ENCODE measurements around the gene IFNA7. TPM values are rescaled to one million over a fixed set of nuclear protein-coding genes. Genes with fewer than 3 reads are reported as not detected.
"Not testable (repeated sequence)": the region's sequence is repeated elsewhere in the genome, so short reads cannot be mapped to it uniquely, and the experiment has no call there.

IFNA7 gene
- total and polyA plus RNA-seq, 10 of the 15 experiments (the other 5 are each of a cell fraction or from before 2014, with no cell fraction given) = not detected

- no peaks in the 10 kb centered on the region for H4K20me1 ChIP-seq (ENCODE audit: control insufficient read depth, insufficient read depth)
- H3K4me1 ChIP-seq (ENCODE audit: control insufficient read depth, insufficient read depth, low read length) = no peaks in the 10 kb centered on the region
- H3K27ac ChIP-seq (ENCODE audit: control insufficient read depth, insufficient read depth) = no peak overlapping the region
- no peaks in the 10 kb centered on the region; a peak in 1 of 4 replicates for H3K27me3 ChIP-seq (replicated peaks in 1 of 2; ENCODE audit: control insufficient read depth in 2 of 2, insufficient read depth in 2 of 2, low read length in 1 of 2)
- TF ChIP-seq TCF3 (IDR thresholded peaks at IDR 0.05; ENCODE audit: borderline replicate concordance, insufficient read depth, low read depth, low read length) (no peak), RB1 (IDR thresholded peaks at IDR 0.05; ENCODE audit: borderline replicate concordance) (no peak), BCL3 (IDR thresholded peaks at IDR 0.05; ENCODE audit: borderline replicate concordance, insufficient read depth, low read depth, low read length, poor library complexity, severe bottlenecking) (no peak), BCL11A (IDR thresholded peaks at IDR 0.05; ENCODE audit: low read depth, low read length) (no peak), BMI1 (IDR thresholded peaks at IDR 0.05; ENCODE audit: borderline replicate concordance) (no peak), SREBF2 (IDR thresholded peaks at IDR 0.05; ENCODE audit: low read length) (no peak)
- TF ChIP-seq, protein P1, sequence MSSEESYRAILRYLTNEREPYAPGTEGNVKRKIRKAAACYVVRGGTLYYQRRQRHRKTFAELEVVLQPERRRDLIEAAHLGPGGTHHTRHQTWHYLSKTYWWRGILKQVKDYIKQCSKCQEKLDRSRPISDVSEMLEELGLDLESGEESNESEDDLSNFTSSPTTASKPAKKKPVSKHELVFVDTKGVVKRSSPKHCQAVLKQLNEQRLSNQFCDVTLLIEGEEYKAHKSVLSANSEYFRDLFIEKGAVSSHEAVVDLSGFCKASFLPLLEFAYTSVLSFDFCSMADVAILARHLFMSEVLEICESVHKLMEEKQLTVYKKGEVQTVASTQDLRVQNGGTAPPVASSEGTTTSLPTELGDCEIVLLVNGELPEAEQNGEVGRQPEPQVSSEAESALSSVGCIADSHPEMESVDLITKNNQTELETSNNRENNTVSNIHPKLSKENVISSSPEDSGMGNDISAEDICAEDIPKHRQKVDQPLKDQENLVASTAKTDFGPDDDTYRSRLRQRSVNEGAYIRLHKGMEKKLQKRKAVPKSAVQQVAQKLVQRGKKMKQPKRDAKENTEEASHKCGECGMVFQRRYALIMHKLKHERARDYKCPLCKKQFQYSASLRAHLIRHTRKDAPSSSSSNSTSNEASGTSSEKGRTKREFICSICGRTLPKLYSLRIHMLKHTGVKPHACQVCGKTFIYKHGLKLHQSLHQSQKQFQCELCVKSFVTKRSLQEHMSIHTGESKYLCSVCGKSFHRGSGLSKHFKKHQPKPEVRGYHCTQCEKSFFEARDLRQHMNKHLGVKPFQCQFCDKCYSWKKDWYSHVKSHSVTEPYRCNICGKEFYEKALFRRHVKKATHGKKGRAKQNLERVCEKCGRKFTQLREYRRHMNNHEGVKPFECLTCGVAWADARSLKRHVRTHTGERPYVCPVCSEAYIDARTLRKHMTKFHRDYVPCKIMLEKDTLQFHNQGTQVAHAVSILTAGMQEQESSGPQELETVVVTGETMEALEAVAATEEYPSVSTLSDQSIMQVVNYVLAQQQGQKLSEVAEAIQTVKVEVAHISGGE (CRISPR knock-in tag; IDR thresholded peaks at IDR 0.05) = no peak
- TF ChIP-seq, protein P2, sequence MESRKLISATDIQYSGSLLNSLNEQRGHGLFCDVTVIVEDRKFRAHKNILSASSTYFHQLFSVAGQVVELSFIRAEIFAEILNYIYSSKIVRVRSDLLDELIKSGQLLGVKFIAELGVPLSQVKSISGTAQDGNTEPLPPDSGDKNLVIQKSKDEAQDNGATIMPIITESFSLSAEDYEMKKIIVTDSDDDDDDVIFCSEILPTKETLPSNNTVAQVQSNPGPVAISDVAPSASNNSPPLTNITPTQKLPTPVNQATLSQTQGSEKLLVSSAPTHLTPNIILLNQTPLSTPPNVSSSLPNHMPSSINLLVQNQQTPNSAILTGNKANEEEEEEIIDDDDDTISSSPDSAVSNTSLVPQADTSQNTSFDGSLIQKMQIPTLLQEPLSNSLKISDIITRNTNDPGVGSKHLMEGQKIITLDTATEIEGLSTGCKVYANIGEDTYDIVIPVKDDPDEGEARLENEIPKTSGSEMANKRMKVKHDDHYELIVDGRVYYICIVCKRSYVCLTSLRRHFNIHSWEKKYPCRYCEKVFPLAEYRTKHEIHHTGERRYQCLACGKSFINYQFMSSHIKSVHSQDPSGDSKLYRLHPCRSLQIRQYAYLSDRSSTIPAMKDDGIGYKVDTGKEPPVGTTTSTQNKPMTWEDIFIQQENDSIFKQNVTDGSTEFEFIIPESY (IDR thresholded peaks at IDR 0.05) = no peak
- no peak for ATAC-seq
- ChIA-PET SMC1A (ENCODE audit: uncharacterized antibody, unreplicated experiment) (no interaction called here), RAD21 (ENCODE audit: unreplicated experiment) (no interaction called here), POLR2A (no interaction called here), CTCF (no interaction called here)
- 0% methylated on average over 1 of the region's 1 CpG for WGBS (ENCODE audit: insufficient coverage, insufficient replicate concordance, low lambda C conversion rate, missing lambda C conversion rate)
- H3K9ac ChIP-seq (ENCODE audit: control insufficient read depth, insufficient read depth, low read length) = no peak overlapping the region
- H3K36me3 ChIP-seq (ENCODE audit: control insufficient read depth in 2 of 2, insufficient read depth in 2 of 2, low read length in 1 of 2) = no peaks in the 10 kb centered on the region
- H3K4me3 ChIP-seq = no peak overlapping the region
- no peaks in the 10 kb centered on the region for H3K9me3 ChIP-seq (replicated peaks; ENCODE audit: control insufficient read depth, insufficient read depth, low read length)
- no peak for FAIRE-seq
- H3K4me2 ChIP-seq (ENCODE audit: control insufficient read depth, insufficient read depth) = no peak overlapping the region
- in situ Hi-C loops (cut with MboI) (no loop called here), intact Hi-C loops (cut with micrococcal nuclease; ENCODE audit: unreplicated experiment) (no loop called here)
- H2AFZ ChIP-seq (ENCODE audit: control insufficient read depth, low read depth, low read length) = no peak overlapping the region
- H3K79me2 ChIP-seq (ENCODE audit: control insufficient read depth, insufficient read depth, low read length) = no peaks in the 10 kb centered on the region
- DNase-seq (ENCODE audit: low read depth, low spot score) = no peak
- BruUV-seq (replicated peaks) = no TSS peak
Observed at GRCh38 chr9:21171351-21171750, 30.7 kb downstream of the IFNA7 start.

DNA sequence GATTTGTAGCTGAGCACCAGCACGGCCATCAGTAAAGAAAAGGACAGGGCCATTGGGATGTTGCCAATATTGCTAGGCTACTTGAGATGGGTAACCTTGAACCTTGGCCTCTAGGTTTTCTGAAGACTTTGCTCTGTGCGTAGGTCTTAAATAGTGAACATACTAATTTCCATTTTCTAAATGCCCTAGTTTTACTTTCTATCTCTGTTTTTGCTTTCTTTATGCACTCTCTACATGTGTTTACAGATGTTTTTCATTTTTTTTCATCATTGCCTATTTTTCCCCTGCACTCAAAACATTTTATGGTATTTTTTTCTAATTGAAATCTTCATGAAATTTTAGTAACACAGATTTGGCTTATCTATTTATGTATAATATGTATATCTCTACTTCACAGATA is 35.4 kb downstream of the IFNA7 start, which contains the start of gene IFNA21:
Gene IFNA21, minus strand, starts transcription at position 101 of the 400 bp plus-strand sequence. Its CDS starts 48 bp downstream, at position 53.
- WGBS (ENCODE audit: insufficient coverage, insufficient replicate concordance, low lambda C conversion rate, missing lambda C conversion rate) = 90% methylated on average over 2 of the region's 2 CpGs
- POLR2A ChIA-PET; H3K9me3 ChIP-seq (replicated peaks; ENCODE audit: control insufficient read depth, insufficient read depth, low read length); H2AFZ ChIP-seq (ENCODE audit: control insufficient read depth, low read depth, low read length); ATAC-seq; H3K79me2 ChIP-seq (ENCODE audit: control insufficient read depth, insufficient read depth, low read length); H3K27me3 ChIP-seq (replicated peaks in 1 of 2; ENCODE audit: control insufficient read depth in 2 of 2, insufficient read depth in 2 of 2, low read length in 1 of 2); H3K27ac ChIP-seq (ENCODE audit: control insufficient read depth, insufficient read depth); in situ Hi-C loops (cut with MboI); FAIRE-seq; H3K4me2 ChIP-seq (ENCODE audit: control insufficient read depth, insufficient read depth); H4K20me1 ChIP-seq (ENCODE audit: control insufficient read depth, insufficient read depth); H3K36me3 ChIP-seq (ENCODE audit: control insufficient read depth in 2 of 2, insufficient read depth in 2 of 2, low read length in 1 of 2); intact Hi-C loops (cut with micrococcal nuclease; ENCODE audit: unreplicated experiment); H3K4me3 ChIP-seq; H3K9ac ChIP-seq (ENCODE audit: control insufficient read depth, insufficient read depth, low read length); H3K4me1 ChIP-seq (ENCODE audit: control insufficient read depth, insufficient read depth, low read length); BruUV-seq (replicated peaks); DNase-seq (ENCODE audit: low read depth, low spot score): not testable (repeated sequence)
- ChIA-PET CTCF (interaction anchor here (1.1 to 1.4 kb wide), 2 partner anchors 15 to 17 kb away, joined by 3 read pairs; no protein-coding TSS in a partner anchor), SMC1A (ENCODE audit: uncharacterized antibody, unreplicated experiment) (interaction anchor here (1.3 kb wide), 1 partner anchor 16 kb away, joined by 4 read pairs; no protein-coding TSS in a partner anchor), RAD21 (ENCODE audit: unreplicated experiment) (interaction anchor here (0.8 kb wide), 1 partner anchor 16 kb away, joined by 3 read pairs; no protein-coding TSS in a partner anchor)
